GM19351 (cell line): ENCODE data around the gene PGLYRP4.
"Not testable (repeated sequence)": the region's sequence is repeated elsewhere in the genome, so short reads cannot be mapped to it uniquely, and the experiment has no call there.

Source experiments
- ATAC-seq: cut with Tn5 transposase; IDR thresholded peaks from one replicate; pipeline ENCODE4 v1.9.1; 2021; ENCODE audit warnings: mild to moderate bottlenecking, moderate library complexity; ENCODE audit not compliant: unreplicated experiment

The PGLYRP4 gene

GRCh38 chr1:153357076-153357852 is 8.6 kb upstream of the PGLYRP4 start:
- ATAC-seq: no peak

GRCh38 chr1:153356392-153357075 is 7.9 kb upstream of the PGLYRP4 start:
- ATAC-seq: no peak

- peak; percentile 44 for ATAC-seq
Observed at GRCh38 chr1:153355445-153356071, 6.9 kb upstream of the PGLYRP4 start.

DNA sequence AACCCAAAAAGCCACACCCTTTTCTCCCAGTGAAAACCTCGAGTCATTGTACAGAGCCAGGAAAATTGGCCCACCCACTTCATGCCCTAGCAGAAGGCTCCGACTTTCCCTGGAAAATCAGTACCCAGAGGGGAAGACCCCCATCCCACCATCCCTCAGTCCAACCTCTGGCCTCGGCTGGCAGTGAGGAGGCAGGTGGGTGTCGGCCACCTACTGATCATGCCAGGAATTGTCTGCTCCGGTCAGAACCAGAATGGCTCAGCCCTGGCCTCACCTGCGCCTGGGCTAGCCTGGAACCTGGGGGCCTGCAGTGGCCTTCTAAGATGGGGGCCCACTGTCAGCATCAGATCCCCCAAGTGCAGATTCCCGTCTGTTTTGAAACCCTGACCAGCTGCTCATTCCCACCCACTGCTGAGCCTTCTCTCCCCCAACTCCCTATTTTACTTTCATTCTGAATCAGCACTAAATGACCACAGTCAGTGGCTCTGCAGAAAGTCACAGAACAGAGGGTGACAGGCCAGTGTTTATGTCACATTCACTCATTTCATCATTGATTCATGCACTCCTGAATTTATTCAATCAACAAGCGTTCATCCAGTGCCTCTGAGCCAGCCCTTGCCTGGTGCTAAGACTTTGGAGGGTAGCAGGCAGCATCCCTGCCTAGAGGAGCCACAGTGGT is 6.0 kb upstream of the PGLYRP4 start:
- ATAC-seq: no peak

DNA sequence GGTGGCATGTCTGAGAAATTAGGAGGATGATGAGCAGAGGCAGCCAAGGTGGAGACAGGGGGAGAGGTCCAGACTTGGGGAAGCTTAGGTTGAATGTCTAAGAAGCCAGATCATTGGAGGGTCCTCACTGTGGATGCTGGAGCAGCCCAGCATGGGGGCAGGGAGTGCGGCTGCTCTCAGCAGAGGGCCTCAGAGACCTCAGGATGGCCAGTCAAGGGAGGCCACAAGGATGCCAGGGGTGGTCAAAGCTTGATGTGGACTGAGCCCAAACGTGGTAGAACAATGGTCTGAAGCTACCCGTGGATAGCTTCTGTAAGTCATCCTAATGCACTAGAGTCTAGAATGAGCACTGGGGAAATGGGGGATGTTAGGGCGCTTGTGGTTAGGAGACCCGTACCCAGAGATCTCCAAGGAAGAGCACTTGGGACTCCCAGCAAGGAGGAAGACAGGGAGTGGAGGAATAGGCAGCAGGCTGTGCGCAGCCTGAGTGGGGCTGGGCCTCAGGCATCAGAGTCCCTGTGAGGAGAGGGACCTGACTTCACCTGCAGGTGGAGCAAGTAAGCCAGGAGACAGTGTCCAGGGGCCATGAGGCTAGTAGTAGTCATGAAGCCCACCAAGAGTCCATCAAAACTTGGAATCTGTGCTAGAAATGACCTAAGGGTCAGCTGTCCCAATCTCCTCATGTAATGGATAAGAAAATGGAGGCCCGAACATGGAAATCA is 4.7 kb upstream of the PGLYRP4 start:
- ATAC-seq: no peak

DNA sequence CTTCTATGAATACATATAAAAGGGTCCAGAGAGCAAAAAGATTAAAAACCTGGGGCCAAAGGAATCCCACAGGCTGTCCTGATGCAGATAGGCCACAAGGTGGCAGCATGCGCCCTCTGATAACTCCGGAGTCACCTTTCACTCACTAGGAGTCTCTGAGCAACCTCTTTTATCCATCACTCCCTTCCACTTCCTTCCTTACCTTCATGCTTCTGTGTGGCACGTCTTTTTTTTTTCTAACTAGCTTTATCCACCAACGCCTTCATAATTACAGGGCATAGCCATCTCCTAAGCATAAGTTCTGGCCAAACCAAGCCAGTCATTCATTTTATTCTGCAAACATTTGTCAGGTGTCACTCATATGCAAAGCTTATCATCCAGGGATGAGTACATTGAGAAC is 3.9 kb upstream of the PGLYRP4 start:
- ATAC-seq: no peak

- no peak for ATAC-seq
Observed at GRCh38 chr1:153350321-153350957, 1.8 kb upstream of the PGLYRP4 start.

- ATAC-seq: no peak
Observed at GRCh38 chr1:153349363-153350320, 1.0 kb upstream of the PGLYRP4 start.

GRCh38 chr1:153347856-153348255 is 785 bp downstream of the PGLYRP4 start:
- no peak for ATAC-seq

DNA sequence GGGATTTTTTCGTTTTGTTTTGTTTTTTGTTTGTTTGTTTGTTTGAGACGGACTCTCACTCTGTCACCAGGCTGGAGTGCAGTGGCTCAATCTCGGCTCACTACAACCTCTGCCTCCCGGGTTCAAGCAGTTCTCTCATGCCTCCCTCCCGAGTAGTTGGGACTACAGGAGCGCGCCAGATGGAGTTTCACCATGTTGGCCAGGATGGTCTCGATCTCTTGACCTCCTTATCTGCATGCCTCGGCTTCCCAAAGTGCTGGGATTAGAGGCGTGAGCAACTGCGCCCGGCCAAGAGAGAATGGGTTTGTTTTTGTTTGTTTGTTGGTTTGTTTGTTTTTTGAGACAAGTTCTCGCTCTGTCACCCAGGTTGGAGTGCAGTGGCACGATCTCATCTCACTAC is 1.6 kb downstream of the PGLYRP4 start:
- not testable (repeated sequence) for ATAC-seq

DNA sequence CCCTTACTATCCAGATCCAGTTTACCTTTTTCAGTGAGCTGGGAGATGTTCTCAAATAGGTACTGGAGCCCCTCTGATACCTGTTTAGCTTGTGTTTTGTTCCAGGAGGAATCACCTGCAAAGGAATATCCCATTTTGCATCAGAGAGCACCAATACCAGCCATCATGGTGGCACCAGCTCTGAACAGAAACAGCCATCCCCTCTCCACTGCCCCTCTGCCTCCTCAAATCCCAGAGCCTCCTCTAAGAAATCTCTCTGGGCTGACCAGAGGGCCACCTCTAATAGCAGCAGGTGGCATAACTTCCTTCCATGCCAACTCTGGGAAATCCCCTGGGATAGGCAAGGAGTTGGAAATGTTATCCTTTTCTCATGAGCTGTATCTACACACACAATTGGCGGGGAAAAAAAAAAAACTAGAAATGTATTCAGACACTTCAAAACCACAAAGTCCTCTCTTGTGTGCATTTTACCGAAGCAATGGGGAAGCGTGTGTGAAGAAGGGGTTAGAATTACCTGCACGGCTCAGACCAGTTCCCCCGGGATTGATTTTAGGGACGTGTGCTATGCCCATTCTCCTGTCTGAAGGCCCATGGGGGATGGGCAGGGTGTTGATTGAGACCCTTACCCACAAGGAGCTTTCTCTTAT is 2.4 kb downstream of the PGLYRP4 start:
- ATAC-seq: no peak

GRCh38 chr1:153345187-153346076 is 3.2 kb downstream of the PGLYRP4 start:
- ATAC-seq: no peak

DNA sequence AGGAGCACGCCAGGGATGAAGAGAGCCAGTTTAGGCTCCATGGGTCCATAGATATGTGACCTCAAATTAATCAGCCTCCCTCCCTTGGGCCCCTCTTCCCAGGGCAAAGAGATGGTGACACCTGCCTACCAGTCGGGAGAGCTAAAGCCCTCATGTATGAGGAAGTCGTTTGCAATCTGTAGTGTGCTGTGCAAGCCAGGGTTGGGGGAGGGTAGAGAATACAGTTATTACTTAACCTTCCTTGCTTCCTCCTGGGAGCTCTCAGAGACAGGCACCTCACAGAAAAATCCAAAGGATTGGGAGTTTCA is 4.0 kb downstream of the PGLYRP4 start:
- no peak for ATAC-seq

- no peak for ATAC-seq
Observed at GRCh38 chr1:153343811-153344717, 4.6 kb downstream of the PGLYRP4 start.

DNA sequence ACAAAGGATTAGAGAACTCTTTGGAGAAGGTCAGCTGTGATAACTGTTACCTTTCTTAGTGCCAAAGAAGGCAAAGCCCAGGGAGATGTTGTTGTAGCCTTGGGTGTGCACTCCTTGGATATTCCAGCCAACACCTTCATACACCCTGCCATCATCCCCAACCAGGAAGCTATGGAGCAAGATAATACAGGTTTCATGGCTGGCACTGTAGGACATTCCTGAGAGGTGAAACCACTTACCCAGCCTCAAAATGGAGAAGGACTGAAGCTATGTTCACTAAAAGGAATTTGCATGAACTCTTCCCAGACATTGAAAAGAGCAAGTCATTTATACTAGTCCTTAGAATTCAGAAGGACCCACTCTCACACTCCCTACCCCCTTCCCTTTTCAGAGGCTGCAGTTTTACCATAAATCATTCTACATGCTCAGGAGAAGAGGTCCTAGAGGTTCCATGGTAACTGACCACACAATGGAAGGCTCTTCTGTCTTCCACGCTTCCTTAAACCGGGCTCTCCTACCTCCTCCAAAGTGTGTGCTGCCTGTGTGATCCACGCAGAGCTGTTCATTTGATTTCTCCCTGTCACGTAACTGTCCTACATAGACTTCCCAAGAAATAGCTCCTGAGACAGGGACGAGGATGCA is 5.5 kb downstream of the PGLYRP4 start:
- no peak for ATAC-seq

GRCh38 chr1:153342178-153342577 is 6.5 kb downstream of the PGLYRP4 start:
- no peak for ATAC-seq
